Nephron progenitor cell (in vitro differentiated cells): ENCODE data around the gene FBXL7.

Experiments used
- DNase-seq: peaks from one replicate; pipeline ENCODE4 v3.0.0; 2021
- H3K27ac Mint-ChIP-seq: 2 replicates; pipeline ENCODE4 v1.8.0; 2021; ENCODE audit warnings: mild to moderate bottlenecking, moderate library complexity, mixed read lengths
- H3K27me3 Mint-ChIP-seq: 2 replicates; pipeline ENCODE4 v1.8.0; 2021; ENCODE audit warnings: mild to moderate bottlenecking, low read depth, mixed read lengths; ENCODE audit not compliant: poor library complexity
- H3K36me3 Mint-ChIP-seq: 2 replicates; pipeline ENCODE4 v1.8.0; 2021; ENCODE audit warnings: low read depth, mixed read lengths
- H3K4me1 Mint-ChIP-seq: 2 replicates; pipeline ENCODE4 v1.8.0; 2021; ENCODE audit warnings: mixed read lengths
- H3K4me3 Mint-ChIP-seq: 2 replicates; pipeline ENCODE4 v1.8.0; 2021; ENCODE audit warnings: mild to moderate bottlenecking, moderate library complexity, mixed read lengths
- H3K9me3 Mint-ChIP-seq: 2 replicates; pipeline ENCODE4 v1.8.0; 2021; ENCODE audit warnings: mild to moderate bottlenecking, moderate library complexity, mixed read lengths
- TF ChIP-seq, protein P1 (sequence below): fragments of 200-600 bp; sonication (generic); IDR thresholded peaks from 2 replicates; pipeline ENCODE4 v1.5.0; 2021; ENCODE audit warnings: antibody characterized with exemption

The FBXL7 gene

GRCh38 chr5:15966066-15966640 lies 466.2 kb downstream of the FBXL7 start:
- H3K36me3 Mint-ChIP-seq, result no peaks in the 10 kb centered on the region
- DNase-seq, result no peak
- no peaks in the 10 kb centered on the region for H3K4me1 Mint-ChIP-seq
- TF ChIP-seq, protein P1, sequence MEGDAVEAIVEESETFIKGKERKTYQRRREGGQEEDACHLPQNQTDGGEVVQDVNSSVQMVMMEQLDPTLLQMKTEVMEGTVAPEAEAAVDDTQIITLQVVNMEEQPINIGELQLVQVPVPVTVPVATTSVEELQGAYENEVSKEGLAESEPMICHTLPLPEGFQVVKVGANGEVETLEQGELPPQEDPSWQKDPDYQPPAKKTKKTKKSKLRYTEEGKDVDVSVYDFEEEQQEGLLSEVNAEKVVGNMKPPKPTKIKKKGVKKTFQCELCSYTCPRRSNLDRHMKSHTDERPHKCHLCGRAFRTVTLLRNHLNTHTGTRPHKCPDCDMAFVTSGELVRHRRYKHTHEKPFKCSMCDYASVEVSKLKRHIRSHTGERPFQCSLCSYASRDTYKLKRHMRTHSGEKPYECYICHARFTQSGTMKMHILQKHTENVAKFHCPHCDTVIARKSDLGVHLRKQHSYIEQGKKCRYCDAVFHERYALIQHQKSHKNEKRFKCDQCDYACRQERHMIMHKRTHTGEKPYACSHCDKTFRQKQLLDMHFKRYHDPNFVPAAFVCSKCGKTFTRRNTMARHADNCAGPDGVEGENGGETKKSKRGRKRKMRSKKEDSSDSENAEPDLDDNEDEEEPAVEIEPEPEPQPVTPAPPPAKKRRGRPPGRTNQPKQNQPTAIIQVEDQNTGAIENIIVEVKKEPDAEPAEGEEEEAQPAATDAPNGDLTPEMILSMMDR, result no peak
- no peak overlapping the region for H3K4me3 Mint-ChIP-seq
- no peak overlapping the region for H3K27ac Mint-ChIP-seq
- H3K27me3 Mint-ChIP-seq, result peaks cover under 1% of the 10 kb centered on the region
- no peaks in the 10 kb centered on the region for H3K9me3 Mint-ChIP-seq

DNA sequence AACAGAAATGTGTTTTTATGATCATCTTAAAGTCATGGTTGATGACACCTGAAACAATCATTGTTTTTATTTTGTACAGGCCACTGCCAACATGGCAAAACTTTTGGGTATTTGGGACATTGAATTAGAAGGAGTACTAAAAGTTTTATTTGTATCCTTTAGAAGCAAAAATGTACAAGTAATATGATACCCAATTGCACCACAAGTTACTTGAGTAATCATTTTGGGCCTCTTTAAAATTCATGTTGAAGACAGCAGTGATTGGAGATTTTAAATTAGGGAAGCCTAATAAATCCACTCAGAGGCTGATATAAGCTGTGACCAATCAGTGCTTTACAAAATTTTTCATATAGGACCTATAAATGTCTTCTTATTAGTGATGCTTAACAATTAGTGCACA lies 466.7 kb downstream of the FBXL7 start:
- Mint-ChIP-seq H3K27ac (no peak overlapping the region), H3K9me3 (no peaks in the 10 kb centered on the region), H3K27me3 (peaks cover 5% of the 10 kb centered on the region), H3K36me3 (no peaks in the 10 kb centered on the region), H3K4me1 (no peaks in the 10 kb centered on the region), H3K4me3 (no peak overlapping the region)
- TF ChIP-seq, protein P1, result no peak
- no peak for DNase-seq

DNA sequence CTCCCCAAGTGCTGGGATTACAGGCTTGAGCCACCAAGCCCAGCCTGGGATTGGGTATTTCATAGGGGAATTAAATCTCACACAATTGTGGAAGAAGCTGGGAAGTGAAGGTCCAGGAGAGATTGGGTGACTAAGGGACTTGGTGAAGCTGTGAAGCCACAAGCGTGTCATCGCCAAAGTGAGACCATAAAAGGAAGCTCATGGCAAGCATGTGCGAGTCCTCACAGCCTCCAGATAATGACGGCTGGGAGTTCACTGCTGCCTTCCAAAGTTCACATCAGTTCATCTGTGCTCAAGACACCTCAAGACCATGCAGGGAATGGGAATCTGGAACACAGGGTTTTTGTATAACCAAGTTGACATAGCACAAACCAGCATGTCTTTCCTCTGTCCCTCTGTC lies 469.0 kb downstream of the FBXL7 start:
- TF ChIP-seq, protein P1, result no peak
- H3K4me3 Mint-ChIP-seq, result no peak overlapping the region
- no peaks in the 10 kb centered on the region for H3K9me3 Mint-ChIP-seq
- peaks cover 5% of the 10 kb centered on the region for H3K27me3 Mint-ChIP-seq
- DNase-seq, result no peak
- H3K36me3 Mint-ChIP-seq, result no peaks in the 10 kb centered on the region
- no peaks in the 10 kb centered on the region for H3K4me1 Mint-ChIP-seq
- no peak overlapping the region for H3K27ac Mint-ChIP-seq

DNA sequence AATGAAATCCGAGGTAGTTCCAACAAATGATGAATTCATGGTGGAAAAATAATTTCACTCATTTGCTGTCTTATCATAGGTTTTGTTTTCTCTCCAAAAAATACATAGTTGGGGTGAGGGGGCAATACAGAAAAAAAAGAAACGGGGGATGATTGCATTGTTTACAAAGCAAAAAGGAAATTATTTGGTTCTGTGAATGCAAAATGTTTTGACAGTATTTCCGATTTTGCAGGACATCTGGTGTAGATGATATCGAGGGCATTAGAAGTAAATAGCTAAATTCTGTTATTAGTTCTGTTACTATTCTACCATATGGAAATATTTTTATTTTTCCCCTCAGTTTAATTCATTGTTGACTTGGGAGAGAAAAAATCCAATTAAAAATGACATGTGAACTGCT lies 477.9 kb downstream of the FBXL7 start:
- peaks cover 11% of the 10 kb centered on the region for H3K27me3 Mint-ChIP-seq
- H3K36me3 Mint-ChIP-seq, result no peaks in the 10 kb centered on the region
- no peaks in the 10 kb centered on the region for H3K4me1 Mint-ChIP-seq
- H3K27ac Mint-ChIP-seq, result no peak overlapping the region
- no peak overlapping the region for H3K4me3 Mint-ChIP-seq
- TF ChIP-seq, protein P1, result no peak
- no peak for DNase-seq
- peaks cover 7% of the 10 kb centered on the region for H3K9me3 Mint-ChIP-seq

GRCh38 chr5:15980835-15981234 lies 480.9 kb downstream of the FBXL7 start:
- Mint-ChIP-seq H3K27ac (no peak overlapping the region), H3K9me3 (no peaks in the 10 kb centered on the region), H3K4me3 (no peak overlapping the region), H3K36me3 (no peaks in the 10 kb centered on the region), H3K27me3 (peaks cover 15% of the 10 kb centered on the region), H3K4me1 (no peaks in the 10 kb centered on the region)
- DNase-seq, result no peak
- TF ChIP-seq, protein P1, result no peak

DNA sequence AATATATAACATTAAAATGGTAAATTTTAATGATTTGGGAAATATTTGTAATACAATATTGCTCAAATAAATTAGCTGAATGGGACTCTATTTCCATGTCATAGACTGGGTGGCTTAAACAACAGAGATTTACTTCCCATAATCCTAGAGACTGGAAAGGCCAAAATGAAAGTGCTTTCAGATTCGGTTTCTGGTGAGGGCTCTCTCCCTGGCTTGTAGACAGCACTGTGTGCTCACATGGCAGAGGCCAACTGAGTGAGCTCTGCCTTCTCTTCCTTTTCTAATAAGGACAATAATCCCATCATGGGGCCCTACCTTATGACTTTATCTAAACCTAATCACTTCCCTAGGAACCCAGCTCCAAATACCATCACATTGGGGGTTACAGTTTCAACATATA lies 483.4 kb downstream of the FBXL7 start:
- DNase-seq, result no peak
- H3K36me3 Mint-ChIP-seq, result no peaks in the 10 kb centered on the region
- TF ChIP-seq, protein P1, result no peak
- H3K9me3 Mint-ChIP-seq, result no peaks in the 10 kb centered on the region
- no peak overlapping the region for H3K4me3 Mint-ChIP-seq
- H3K27me3 Mint-ChIP-seq, result peaks cover 15% of the 10 kb centered on the region
- H3K27ac Mint-ChIP-seq, result no peak overlapping the region
- H3K4me1 Mint-ChIP-seq, result no peaks in the 10 kb centered on the region
